Loucy (cell line): Measurements from ENCODE around the gene H2AZ2.
"Not testable (repeated sequence)": the region's sequence is repeated elsewhere in the genome, so short reads cannot be mapped to it uniquely, and the experiment has no call there.

ENCODE experiments used
- H2AFZ ChIP-seq: fragments of 200-600 bp; sonication (generic); 2 replicates; pipeline ENCODE4 v1.6.0; 2016; ENCODE audit warnings: antibody characterized with exemption, mild to moderate bottlenecking, low read length, moderate library complexity
- H3F3A ChIP-seq: fragments of 200-600 bp; 2 replicates; pipeline ENCODE4 v1.6.0; 2016; ENCODE audit warnings: antibody characterized with exemption, low read depth, mild to moderate bottlenecking
- H3K27me3 ChIP-seq: fragments of 200-600 bp; sonication (generic); 2 replicates; pipeline ENCODE4 v1.6.1; 2014; ENCODE audit warnings: low read length, mild to moderate bottlenecking; ENCODE audit not compliant: insufficient read depth, poor library complexity, severe bottlenecking
- H3K36me3 ChIP-seq: fragments of 200-600 bp; sonication (generic); 2 replicates; pipeline ENCODE4 v1.6.1; 2016; ENCODE audit warnings: low read length; ENCODE audit not compliant: insufficient read depth
- H3K4me1 ChIP-seq: fragments of 200-600 bp; sonication (generic); 2 replicates; pipeline ENCODE4 v1.5.1; 2014; ENCODE audit warnings: low read length, mild to moderate bottlenecking; ENCODE audit not compliant: insufficient read depth, poor library complexity, severe bottlenecking
- H3K4me2 ChIP-seq: fragments of 200-600 bp; sonication (generic); 2 replicates; pipeline ENCODE4 v1.6.0; 2014; ENCODE audit warnings: antibody characterized with exemption, low read length, low read depth, mild to moderate bottlenecking; ENCODE audit not compliant: poor library complexity, severe bottlenecking
- H3K4me3 ChIP-seq: fragments of 200-600 bp; sonication (generic); 2 replicates; pipeline ENCODE4 v1.5.1; 2014; ENCODE audit warnings: low read length, mild to moderate bottlenecking, mixed read lengths; ENCODE audit not compliant: poor library complexity, severe bottlenecking
- H3K79me2 ChIP-seq: fragments of 200-600 bp; sonication (generic); 2 replicates; pipeline ENCODE4 v1.6.1; 2014; ENCODE audit warnings: low read length; ENCODE audit not compliant: insufficient read depth
- H3K9ac ChIP-seq: fragments of 200-600 bp; sonication (generic); 2 replicates; pipeline ENCODE4 v1.6.0; 2014; ENCODE audit warnings: mild to moderate bottlenecking, low read depth, low read length, moderate library complexity; ENCODE audit not compliant: poor library complexity, severe bottlenecking
- H3K9me2 ChIP-seq: fragments of 200-600 bp; sonication (generic); replicated peaks from 2 replicates; pipeline ENCODE4 v1.6.1; 2016; ENCODE audit warnings: low read depth, low read length, mixed read lengths
- H3K9me3 ChIP-seq: fragments of 200-600 bp; sonication (generic); 2 replicates; pipeline ENCODE4 v1.6.1; 2014; ENCODE audit warnings: mild to moderate bottlenecking, antibody characterized with exemption, low read length, low read depth; ENCODE audit not compliant: insufficient read depth
- H4K20me1 ChIP-seq: fragments of 200-600 bp; sonication (generic); 2 replicates; pipeline ENCODE4 v1.6.0; 2014; ENCODE audit warnings: antibody characterized with exemption, low read length, mild to moderate bottlenecking; ENCODE audit not compliant: insufficient read depth, poor library complexity, severe bottlenecking
- CTCF ChIP-seq: fragments of 200-600 bp; sonication (generic); conservative IDR thresholded peaks from 2 replicates; pipeline ENCODE4 v1.5.1; 2014; ENCODE audit warnings: mild to moderate bottlenecking, antibody characterized with exemption, low read length
- EZH2phosphoT487 ChIP-seq: fragments of 200-600 bp; IDR thresholded peaks from 2 replicates; pipeline ENCODE4 v1.6.1; 2018; ENCODE audit warnings: antibody characterized with exemption, mild to moderate bottlenecking, moderate library complexity, borderline replicate concordance

H2AZ2 gene

GRCh38 chr7:44846816-44847508, 925 bp downstream of the H2AZ2 start:
- H3K27me3 ChIP-seq, result no peaks in the 10 kb centered on the region
- peak overlapping the region; percentile 85 for H3K4me3 ChIP-seq
- H3K9ac ChIP-seq, result peak overlapping the region; percentile 88
- H2AFZ ChIP-seq, result no peak overlapping the region
- H3K36me3 ChIP-seq, result peaks cover 8% of the 10 kb centered on the region; the same call in 1 of the 2 replicates
- H3F3A ChIP-seq, result peaks cover 15% of the 10 kb centered on the region
- H3K4me2 ChIP-seq, result peak overlapping the region; percentile 92
- H3K4me1 ChIP-seq, result peaks cover 48% of the 10 kb centered on the region
- H3K9me3 ChIP-seq, result no peaks in the 10 kb centered on the region
- no peaks in the 10 kb centered on the region for H3K9me2 ChIP-seq
- peaks cover 73% of the 10 kb centered on the region for H3K79me2 ChIP-seq
- peaks cover 48% of the 10 kb centered on the region for H4K20me1 ChIP-seq
- TF ChIP-seq EZH2phosphoT487 (peak; percentile 49; the same call in 1 of the 2 replicates), CTCF (no peak)

DNA sequence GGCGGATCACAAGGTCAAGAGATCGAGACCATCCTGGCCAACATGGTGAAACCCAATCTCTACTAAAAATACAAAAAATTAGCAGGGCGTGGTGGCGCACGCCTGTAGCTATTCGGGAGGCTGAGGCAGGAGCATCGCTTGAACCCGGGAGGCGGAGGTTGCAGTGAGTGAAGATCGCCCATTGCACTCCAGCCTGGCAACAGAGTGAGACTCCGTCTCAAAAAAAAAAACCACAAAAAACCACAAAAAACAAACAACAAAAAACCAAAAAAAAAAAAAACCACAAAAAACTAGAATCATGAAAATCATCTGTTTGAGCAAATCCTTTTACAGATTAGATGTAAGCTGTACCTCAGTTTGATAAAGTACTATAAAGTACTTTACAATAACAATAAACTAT, 1.5 kb downstream of the H2AZ2 start:
- Histone ChIP-seq H3F3A (peaks cover 11% of the 10 kb centered on the region), H3K9ac (peak overlapping the region; percentile 88), H3K4me3 (peak overlapping the region; percentile 85), H3K79me2 (peaks cover 79% of the 10 kb centered on the region), H4K20me1 (peaks cover 54% of the 10 kb centered on the region), H3K4me2 (peak overlapping the region; percentile 92), H3K4me1 (peaks cover 53% of the 10 kb centered on the region), H3K36me3 (peaks cover 13% of the 10 kb centered on the region; the same call in 1 of the 2 replicates)
- H2AFZ ChIP-seq, H3K27me3 ChIP-seq, H3K9me3 ChIP-seq, H3K9me2 ChIP-seq: not testable (repeated sequence)

DNA sequence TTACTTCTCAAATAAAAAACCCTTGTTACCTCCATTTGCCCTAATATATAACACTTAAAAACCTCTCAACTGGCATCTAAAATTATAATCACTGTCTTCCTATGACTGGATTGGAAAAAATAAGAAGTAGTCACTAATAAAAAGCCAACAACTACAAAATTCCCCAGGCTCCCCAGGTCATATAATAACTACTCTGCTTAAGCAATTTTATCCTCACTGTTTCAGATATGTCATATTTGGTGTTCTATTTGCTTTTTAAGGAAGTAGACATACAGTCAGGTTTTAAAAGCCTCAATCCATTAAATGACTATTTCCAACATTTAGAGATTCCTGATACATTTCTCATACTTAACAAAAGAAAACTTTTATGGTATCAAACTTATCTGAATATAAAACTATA, 2.4 kb downstream of the H2AZ2 start:
- no peaks in the 10 kb centered on the region for H3K27me3 ChIP-seq
- peaks cover 23% of the 10 kb centered on the region for H3K36me3 ChIP-seq
- TF ChIP-seq CTCF (no peak), EZH2phosphoT487 (no peak)
- H3K9ac ChIP-seq, result peak overlapping the region; percentile 88
- H3K4me1 ChIP-seq, result peaks cover 53% of the 10 kb centered on the region
- H3K4me2 ChIP-seq, result peak overlapping the region; percentile 92
- H3F3A ChIP-seq, result peaks cover 11% of the 10 kb centered on the region
- no peaks in the 10 kb centered on the region for H3K9me3 ChIP-seq
- peak overlapping the region; percentile 85 for H3K4me3 ChIP-seq
- H3K79me2 ChIP-seq, result peaks cover 87% of the 10 kb centered on the region
- H3K9me2 ChIP-seq, result no peaks in the 10 kb centered on the region
- H2AFZ ChIP-seq, result no peak overlapping the region
- peaks cover 61% of the 10 kb centered on the region for H4K20me1 ChIP-seq

GRCh38 chr7:44843440-44843839, 4.4 kb downstream of the H2AZ2 start:
- Histone ChIP-seq H3F3A (peaks cover 11% of the 10 kb centered on the region), H4K20me1 (peaks cover 74% of the 10 kb centered on the region), H3K79me2 (peaks cover 87% of the 10 kb centered on the region), H3K4me3 (peak overlapping the region; percentile 85), H3K36me3 (peaks cover 37% of the 10 kb centered on the region), H3K4me1 (peaks cover 37% of the 10 kb centered on the region), H3K4me2 (peak overlapping the region; percentile 92)
- not testable (repeated sequence) for H2AFZ ChIP-seq, H3K9ac ChIP-seq, H3K9me2 ChIP-seq, H3K27me3 ChIP-seq, H3K9me3 ChIP-seq

- H3K9me2 ChIP-seq, H3K27me3 ChIP-seq, H3K9ac ChIP-seq, H3K9me3 ChIP-seq, H2AFZ ChIP-seq: not testable (repeated sequence)
- Histone ChIP-seq H4K20me1 (peaks cover 75% of the 10 kb centered on the region), H3K36me3 (peaks cover 42% of the 10 kb centered on the region), H3K4me2 (peak overlapping the region; percentile 92), H3F3A (peaks cover 11% of the 10 kb centered on the region), H3K4me3 (peak overlapping the region; percentile 40), H3K4me1 (peaks cover 37% of the 10 kb centered on the region), H3K79me2 (peaks cover 95% of the 10 kb centered on the region)
These were observed 5.2 kb downstream of the H2AZ2 start for GRCh38 chr7:44842675-44843074.
